Skeletal muscle tissue (tissue), 4 donors: ENCODE results near the gene CELF4. TPM values are rescaled to one million over a fixed set of nuclear protein-coding genes. Genes with fewer than 3 reads are reported as not detected.

ENCODE experiments used
- H3K27ac ChIP-seq: one replicate; pipeline ENCODE4 v1.7.0; 2013; ENCODE audit warnings: mild to moderate bottlenecking, low read depth, low read length, inconsistent platforms
- H3K27me3 ChIP-seq, 3 donors: one replicate each; pipeline ENCODE4 v1.7.0; 2013; ENCODE audit warnings: low read length in 3 of 3; ENCODE audit not compliant: control insufficient read depth in 3 of 3, insufficient read depth in 3 of 3
- H3K36me3 ChIP-seq, 3 donors: one replicate each; pipeline ENCODE4 v1.7.0; 2013; ENCODE audit warnings: low read length in 3 of 3; ENCODE audit not compliant: control insufficient read depth in 3 of 3, insufficient read depth in 3 of 3
- H3K4me1 ChIP-seq, 3 donors: one replicate each; pipeline ENCODE4 v1.7.0; 2013; ENCODE audit warnings: low read length in 3 of 3, mild to moderate bottlenecking in 3 of 3; ENCODE audit not compliant: control insufficient read depth in 3 of 3, insufficient read depth in 3 of 3
- H3K4me3 ChIP-seq, 3 donors: one replicate each; pipeline ENCODE4 v1.7.0; 2013; ENCODE audit warnings: low read length in 3 of 3
- H3K9ac ChIP-seq, 3 donors: one replicate each; pipeline ENCODE4 v1.7.0; 2013; ENCODE audit warnings: low read length in 3 of 3, mild to moderate bottlenecking in 3 of 3, moderate library complexity in 2 of 3, low read depth in 1 of 3
- H3K9me3 ChIP-seq, 3 donors: one replicate each; pipeline ENCODE4 v1.7.0; 2013; ENCODE audit warnings: low read length in 3 of 3; ENCODE audit not compliant: control insufficient read depth in 3 of 3
- total RNA-seq: library from RNA; depleted of rRNA; stranded (reverse); fragments of >200 nt; gene quantifications from one replicate; pipeline ENCODE4 v1.2.3, GENCODE V29; 2014
- donor health status: Osteomylitis.

CELF4 gene
- total RNA-seq, 1 donor from 2014 or later: not detected

DNA sequence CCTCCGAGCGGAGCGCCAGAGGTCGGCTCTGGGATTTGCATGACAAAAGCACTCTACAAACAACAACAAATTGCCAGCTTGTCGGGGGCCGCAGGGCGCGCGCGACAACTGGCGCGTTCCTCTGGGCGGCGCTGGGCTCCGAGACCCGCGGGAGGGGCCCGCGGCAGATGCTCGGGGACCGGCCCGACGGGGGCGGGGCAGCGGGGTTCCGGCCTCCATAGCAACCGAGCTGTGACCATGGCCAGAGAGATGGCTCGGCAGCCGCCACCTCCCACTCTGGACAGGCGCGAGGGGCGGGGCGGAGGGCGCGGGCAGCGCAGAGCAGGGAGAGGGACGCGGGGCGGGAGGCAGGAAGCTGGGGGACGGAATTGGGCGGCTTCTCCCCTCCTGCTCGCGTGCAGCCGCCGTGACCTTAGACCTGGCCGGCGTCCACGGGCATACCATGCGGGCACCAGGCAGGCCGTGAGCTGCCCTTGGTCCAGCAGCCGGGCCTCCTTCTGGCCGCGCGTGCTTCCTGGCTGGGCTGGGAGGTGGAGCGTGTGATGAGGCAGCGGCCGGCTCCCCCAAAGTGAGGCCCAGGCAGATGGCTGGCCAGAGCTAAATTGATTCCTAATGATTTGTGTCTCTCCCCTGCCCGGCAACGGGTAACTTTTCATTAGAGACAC is 171.5 kb downstream of the CELF4 start:
- peaks cover 5 to 9% (median 7%) of the 10 kb centered on the region in 3 donors for H3K9me3 ChIP-seq
- peaks cover 3 to 6% (median 3%) of the 10 kb centered on the region in 3 donors for H3K4me1 ChIP-seq
- H3K27me3 ChIP-seq: peaks cover 3 to 14% (median 14%) of the 10 kb centered on the region in 3 donors
- no peaks in the 10 kb centered on the region for H3K36me3 ChIP-seq
- H3K9ac ChIP-seq: peak overlapping the region in 1 of 3 donors; percentile 25
- peak overlapping the region; percentile 23 to 67 (median 57) for H3K4me3 ChIP-seq
- H3K27ac ChIP-seq: no peak overlapping the region

DNA sequence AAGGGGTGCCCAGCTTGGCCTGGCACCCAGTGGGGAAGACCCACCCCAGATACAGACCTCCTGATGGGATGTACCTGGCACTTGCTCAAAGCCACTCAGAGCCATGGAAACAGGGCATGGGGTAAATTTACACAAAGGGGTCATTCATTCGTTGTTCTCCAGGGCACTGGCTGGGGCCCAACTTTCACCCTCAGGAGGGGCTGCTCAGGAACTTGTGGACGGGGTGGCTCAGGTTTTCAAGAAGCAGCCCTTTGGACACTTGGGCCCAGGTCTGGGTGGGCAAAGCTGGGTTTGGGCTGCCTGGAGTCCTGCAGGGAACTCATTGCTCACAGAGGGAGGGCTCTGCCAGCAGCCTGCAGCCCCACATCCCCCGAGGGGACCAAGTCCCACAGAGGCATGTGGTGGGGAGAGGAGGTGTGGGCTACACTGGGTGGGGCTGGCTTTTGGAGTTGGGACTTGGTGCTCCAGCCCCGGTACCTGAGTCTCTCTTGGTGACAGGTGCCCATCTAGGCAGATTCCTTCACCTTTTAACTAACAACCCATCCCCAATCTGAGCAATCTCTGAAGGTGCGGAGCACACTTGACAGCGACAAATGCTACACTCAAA is 172.3 kb downstream of the CELF4 start:
- no peak overlapping the region for H3K4me3 ChIP-seq
- no peak overlapping the region for H3K9ac ChIP-seq
- no peak overlapping the region for H3K27ac ChIP-seq
- H3K27me3 ChIP-seq: peaks cover 3 to 14% (median 14%) of the 10 kb centered on the region in 3 donors
- H3K9me3 ChIP-seq: peaks cover 5 to 11% (median 7%) of the 10 kb centered on the region in 3 donors
- H3K36me3 ChIP-seq: no peaks in the 10 kb centered on the region
- peaks cover 3 to 6% (median 3%) of the 10 kb centered on the region in 3 donors for H3K4me1 ChIP-seq

DNA sequence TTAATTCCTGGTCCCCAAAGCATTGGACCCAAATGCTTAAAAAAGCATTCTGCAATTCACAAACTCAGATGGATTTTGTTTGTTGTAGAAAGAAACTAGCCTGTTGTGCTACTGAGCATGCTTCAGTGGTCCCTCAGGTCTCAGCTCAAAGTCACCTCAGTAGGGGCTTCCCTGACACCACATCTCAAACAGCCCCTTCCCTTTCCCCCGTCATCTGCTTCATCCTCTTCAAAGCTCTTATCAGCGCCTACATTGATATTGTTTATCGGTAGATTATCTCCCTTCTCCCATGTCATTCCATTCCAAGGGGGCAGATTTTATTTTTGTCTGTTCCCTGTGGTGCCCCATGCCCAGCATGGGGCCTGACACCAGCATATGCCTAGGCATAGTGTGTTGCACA is 172.9 kb downstream of the CELF4 start:
- peaks cover 3 to 6% (median 3%) of the 10 kb centered on the region in 3 donors for H3K4me1 ChIP-seq
- no peak overlapping the region for H3K4me3 ChIP-seq

DNA sequence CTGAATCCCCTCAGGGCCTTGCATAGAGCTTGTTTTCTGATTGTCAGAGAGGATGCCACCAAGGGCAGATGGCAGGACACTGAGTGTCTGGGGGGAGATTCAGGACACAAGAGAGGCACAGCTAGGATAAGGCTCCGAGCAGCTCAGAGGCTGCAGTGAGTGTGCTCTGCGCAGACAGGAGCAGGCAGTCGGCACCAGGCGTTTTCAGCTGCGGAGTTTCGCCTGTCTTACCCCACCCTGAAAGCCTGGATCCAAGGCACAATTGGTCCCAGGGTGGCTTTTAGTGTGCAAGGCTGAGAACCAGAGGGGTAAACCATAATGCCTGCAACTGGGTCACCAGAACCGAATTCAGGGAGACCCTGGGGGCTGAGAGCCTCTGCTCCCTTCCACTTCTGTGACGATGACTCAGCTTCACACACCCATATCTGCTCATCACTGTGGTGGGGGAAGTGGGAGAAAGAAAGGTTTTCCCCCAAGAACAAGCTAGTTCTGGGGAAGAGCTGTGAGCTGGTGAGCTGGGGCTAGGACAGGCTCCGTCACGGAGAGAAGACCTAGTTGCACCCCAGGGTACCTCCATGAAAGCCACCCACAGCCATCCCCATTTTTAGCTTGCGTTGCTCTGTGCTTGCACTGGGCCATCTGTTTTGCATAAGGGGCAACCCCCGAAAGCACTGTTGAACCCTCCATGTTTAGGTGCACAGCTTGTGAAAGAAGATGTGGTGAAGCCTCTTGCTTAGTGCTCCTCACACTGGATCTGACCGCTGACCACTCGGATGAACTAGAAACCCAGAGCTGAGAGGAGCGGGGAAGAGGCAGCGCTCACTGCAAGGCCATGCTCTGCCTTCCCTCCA is 173.7 kb downstream of the CELF4 start:
- H3K36me3 ChIP-seq: no peaks in the 10 kb centered on the region
- H3K9me3 ChIP-seq: peaks cover 5 to 11% (median 7%) of the 10 kb centered on the region in 3 donors
- H3K27ac ChIP-seq: no peak overlapping the region
- H3K27me3 ChIP-seq: peaks cover 3 to 14% (median 11%) of the 10 kb centered on the region in 3 donors
- H3K4me3 ChIP-seq: no peak overlapping the region
- peaks cover 3 to 6% (median 3%) of the 10 kb centered on the region in 3 donors for H3K4me1 ChIP-seq
- H3K9ac ChIP-seq: no peak overlapping the region

More for the DNA sequence above, 172.9 kb downstream of the CELF4 start:
- no peak overlapping the region for H3K27ac ChIP-seq
- H3K9me3 ChIP-seq: peaks cover 5 to 11% (median 7%) of the 10 kb centered on the region in 3 donors
- peaks cover 3 to 14% (median 11%) of the 10 kb centered on the region in 3 donors for H3K27me3 ChIP-seq
- no peaks in the 10 kb centered on the region for H3K36me3 ChIP-seq
- H3K9ac ChIP-seq: no peak overlapping the region

DNA sequence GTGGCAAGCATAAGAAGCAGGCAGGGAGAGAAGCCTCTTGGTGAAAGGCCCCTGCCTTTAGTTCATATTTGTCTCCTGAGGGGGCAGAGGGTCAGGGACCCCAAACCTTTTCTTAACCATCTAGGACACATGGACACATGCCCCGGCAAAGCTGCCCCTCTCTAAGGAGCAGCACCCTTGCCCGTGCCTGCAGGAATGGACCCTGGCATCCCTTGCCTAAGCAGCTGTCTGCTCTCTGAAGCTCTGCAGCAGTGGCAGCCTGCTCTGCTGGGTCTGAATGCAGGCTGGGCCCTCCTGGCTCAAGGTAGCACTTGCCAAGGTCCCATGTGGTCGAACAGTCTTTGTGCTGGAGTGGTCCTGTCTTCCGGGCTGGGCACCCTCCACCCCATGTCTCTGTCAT is 174.4 kb downstream of the CELF4 start:
- no peak overlapping the region for H3K4me3 ChIP-seq
- H3K4me1 ChIP-seq: peaks cover 3 to 6% (median 3%) of the 10 kb centered on the region in 3 donors
- peaks cover 3 to 14% (median 11%) of the 10 kb centered on the region in 3 donors for H3K27me3 ChIP-seq
- H3K9ac ChIP-seq: no peak overlapping the region
- peaks cover 5 to 11% (median 7%) of the 10 kb centered on the region in 3 donors for H3K9me3 ChIP-seq
- H3K27ac ChIP-seq: no peak overlapping the region
- no peaks in the 10 kb centered on the region for H3K36me3 ChIP-seq

DNA sequence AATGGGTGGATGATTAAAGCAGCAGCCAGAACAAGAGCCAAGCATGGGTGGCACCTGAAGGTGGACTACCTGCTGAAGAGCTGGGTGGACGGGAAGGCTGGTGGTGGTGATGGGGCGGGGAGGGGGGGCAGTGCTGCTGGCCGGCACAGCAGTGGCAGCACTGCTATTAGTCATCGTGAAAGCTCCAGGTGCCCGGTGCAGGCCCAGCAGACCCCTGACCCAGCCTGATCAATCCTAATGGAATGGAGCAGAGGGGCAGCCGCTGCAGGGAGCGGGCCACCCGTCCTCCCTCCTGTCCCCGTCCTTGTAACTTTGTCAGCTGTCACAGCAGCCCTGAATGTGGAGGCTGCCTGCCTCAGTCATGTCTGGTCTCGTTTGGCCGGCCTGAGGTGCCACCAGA is 174.9 kb downstream of the CELF4 start:
- Histone ChIP-seq H3K36me3 (no peaks in the 10 kb centered on the region), H3K9ac (no peak overlapping the region), H3K4me3 (no peak overlapping the region), H3K27ac (no peak overlapping the region), H3K9me3 (peaks cover 5 to 11% (median 8%) of the 10 kb centered on the region in 3 donors), H3K27me3 (peaks cover 3 to 12% (median 11%) of the 10 kb centered on the region in 3 donors), H3K4me1 (peaks cover 3 to 6% (median 3%) of the 10 kb centered on the region in 3 donors)

DNA sequence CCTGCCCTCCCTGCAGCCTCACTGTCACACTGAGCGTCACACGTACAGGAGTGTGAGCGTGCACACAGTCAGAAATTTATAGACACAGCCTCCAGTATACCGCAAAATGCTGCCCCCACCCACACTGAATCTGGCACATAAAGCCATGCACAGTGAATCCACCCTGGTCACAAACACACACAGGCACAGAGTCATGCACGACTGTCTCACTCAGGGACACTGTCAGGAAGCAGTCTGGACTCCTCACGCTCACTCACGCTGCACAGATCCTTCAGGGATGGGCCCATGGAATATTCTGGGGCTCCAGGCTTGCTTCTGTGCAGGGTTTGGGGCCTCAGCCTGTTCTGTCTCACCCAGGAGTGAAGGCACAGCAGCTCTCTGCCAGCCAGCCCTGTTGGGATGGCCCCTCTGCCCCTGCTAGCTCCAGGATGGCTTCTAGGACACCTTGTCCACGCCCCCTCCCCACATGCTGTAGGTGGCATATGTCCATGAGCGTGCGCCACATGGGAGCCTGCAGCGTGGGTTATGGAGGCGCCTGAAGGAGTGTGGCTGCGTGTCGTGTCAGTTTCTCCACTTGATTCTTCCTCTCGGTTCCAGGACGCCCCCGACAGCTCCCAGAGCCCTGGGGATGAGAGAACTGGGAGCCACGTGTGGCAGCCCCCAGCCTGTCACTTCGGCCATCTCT is 175.8 kb downstream of the CELF4 start:
- Histone ChIP-seq H3K9me3 (peaks cover 5 to 11% (median 10%) of the 10 kb centered on the region in 3 donors), H3K27me3 (peaks cover 0 to 11% (median 6%) of the 10 kb centered on the region in 3 donors), H3K27ac (no peak overlapping the region), H3K4me1 (peaks cover 3 to 6% (median 3%) of the 10 kb centered on the region in 3 donors), H3K36me3 (no peaks in the 10 kb centered on the region), H3K9ac (no peak overlapping the region), H3K4me3 (no peak overlapping the region)

DNA sequence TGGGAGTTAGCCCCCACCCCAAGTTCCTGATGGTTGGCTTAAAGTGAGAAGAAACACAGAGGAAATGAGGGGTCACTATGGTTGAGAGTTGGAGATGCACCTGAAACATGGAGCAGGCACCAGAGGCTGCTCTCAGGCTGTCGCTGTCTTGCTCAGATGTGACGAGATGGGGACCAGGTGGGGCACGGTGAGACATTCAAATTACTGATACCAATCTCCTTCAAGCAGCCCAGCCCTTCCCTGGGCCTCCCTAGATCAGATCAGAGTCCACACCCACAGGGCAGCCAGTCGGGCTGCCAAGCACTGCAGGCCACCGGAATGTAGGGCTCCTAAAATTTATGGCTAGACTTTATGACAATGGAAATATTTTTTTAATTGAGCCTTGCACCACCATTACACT is 176.6 kb downstream of the CELF4 start:
- Histone ChIP-seq H3K4me3 (no peak overlapping the region), H3K27me3 (peaks cover 6 to 11% (median 7%) of the 10 kb centered on the region in 3 donors), H3K9ac (no peak overlapping the region), H3K27ac (no peak overlapping the region), H3K36me3 (no peaks in the 10 kb centered on the region), H3K4me1 (no peaks in the 10 kb centered on the region), H3K9me3 (peaks cover 5 to 11% (median 10%) of the 10 kb centered on the region in 3 donors)

DNA sequence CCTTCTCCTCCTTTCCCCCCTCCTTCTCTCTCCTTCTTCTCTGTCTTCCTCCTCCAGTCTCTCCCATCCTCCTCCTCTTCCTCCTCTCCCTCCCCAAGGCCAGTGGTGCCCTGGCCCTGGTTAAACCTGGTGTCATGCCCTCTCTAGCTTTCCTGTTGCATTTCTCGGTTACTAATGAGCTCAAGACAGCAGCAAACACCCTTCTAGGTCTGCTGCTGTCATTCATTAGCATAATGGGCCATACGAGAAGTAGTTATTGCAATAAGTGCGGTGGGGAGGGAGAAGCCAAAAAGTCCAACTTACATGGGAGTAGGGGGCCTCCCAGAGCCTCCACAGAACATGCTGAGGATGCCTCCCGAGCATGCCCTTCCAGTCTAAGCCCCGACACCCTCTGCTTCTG is 177.2 kb downstream of the CELF4 start:
- Histone ChIP-seq H3K27ac (no peak overlapping the region), H3K4me1 (no peaks in the 10 kb centered on the region), H3K4me3 (no peak overlapping the region), H3K9ac (no peak overlapping the region), H3K36me3 (no peaks in the 10 kb centered on the region), H3K9me3 (peaks cover 5 to 11% (median 10%) of the 10 kb centered on the region in 3 donors), H3K27me3 (peaks cover 6 to 13% (median 12%) of the 10 kb centered on the region in 3 donors)
